Inflammatory macrophage treated with lipopolysaccharide for 1 hour (primary cell): ENCODE results near the gene GRIK1.

Source experiments
- DNase-seq, 2 donors: peaks; one replicate each; pipeline ENCODE4 v3.0.0-alpha.2; 2020 to 2022

Gene GRIK1

GRCh38 chr21:29513535-29513934, 426.3 kb downstream of the GRIK1 start:
- no peak for DNase-seq

- DNase-seq, result no peak
Measured at GRCh38 chr21:29511096-29511495, 428.7 kb downstream of the GRIK1 start.

- no peak for DNase-seq
Measured at GRCh38 chr21:29509121-29509520, 430.7 kb downstream of the GRIK1 start.

- no peak for DNase-seq
Measured at GRCh38 chr21:29508301-29508700, 431.5 kb downstream of the GRIK1 start.

- no peak for DNase-seq
Measured at GRCh38 chr21:29506947-29507346, 432.8 kb downstream of the GRIK1 start.

GRCh38 chr21:29506214-29506613, 433.6 kb downstream of the GRIK1 start:
- no peak for DNase-seq

GRCh38 chr21:29504751-29505321, 435.0 kb downstream of the GRIK1 start:
- DNase-seq, result no peak

GRCh38 chr21:29501451-29501850, 438.3 kb downstream of the GRIK1 start:
- no peak for DNase-seq

- peak; percentile 0 to 16 for DNase-seq
Measured at GRCh38 chr21:29499734-29500343, 440.0 kb downstream of the GRIK1 start.

- DNase-seq, result no peak
Measured at GRCh38 chr21:29499229-29499628, 440.6 kb downstream of the GRIK1 start.

GRCh38 chr21:29496337-29496736, 443.5 kb downstream of the GRIK1 start:
- DNase-seq, result no peak

- DNase-seq, result no peak
Measured at GRCh38 chr21:29490016-29490415, 449.8 kb downstream of the GRIK1 start.

GRCh38 chr21:29487154-29487553, 452.6 kb downstream of the GRIK1 start:
- DNase-seq, result no peak
